WTC11 (cell line): ENCODE measurements around the gene YIF1A. TPM values are rescaled to one million over a fixed set of nuclear protein-coding genes. Genes with fewer than 3 reads are reported as not detected.

Source experiments
- ATAC-seq: fragments of 200-7000 bp; cut with Tn5 transposase; 2 replicates; pipeline ENCODE4 v1.10.0; 2021; ENCODE audit warnings: mild to moderate bottlenecking, moderate library complexity
- CTCF ChIA-PET: fragments of 300-600 bp; sonication (Branson Sonifier 250); formaldehyde crosslinking; loops from one replicate; lab custom pipeline; 2021; ENCODE audit warnings: antibody characterized with exemption; lab: Charles Lee
- POLR2A ChIA-PET: fragments of 350-600 bp; sonication (Branson Sonifier 250); formaldehyde crosslinking; loops from one replicate; lab custom pipeline; 2021; ENCODE audit warnings: antibody characterized with exemption; lab: Charles Lee
- DNase-seq: peaks from one replicate; pipeline ENCODE4 v3.0.0; 2021; ENCODE audit warnings: low spot score
- H3K27ac Mint-ChIP-seq: 2 replicates; pipeline ENCODE4 v1.8.0; 2021; ENCODE audit warnings: mixed read lengths
- H3K27me3 Mint-ChIP-seq: 2 replicates; pipeline ENCODE4 v1.8.0; 2021; ENCODE audit warnings: low read depth, mild to moderate bottlenecking, moderate library complexity, mixed read lengths
- H3K36me3 Mint-ChIP-seq: 2 replicates; pipeline ENCODE4 v1.8.0; 2021; ENCODE audit warnings: mixed read lengths
- H3K4me1 Mint-ChIP-seq: 2 replicates; pipeline ENCODE4 v1.8.0; 2022; ENCODE audit warnings: mixed read lengths
- H3K4me3 Mint-ChIP-seq: 2 replicates; pipeline ENCODE4 v1.8.0; 2021; ENCODE audit warnings: mild to moderate bottlenecking, moderate library complexity, mixed read lengths
- H3K9me3 Mint-ChIP-seq: 2 replicates; pipeline ENCODE4 v1.8.0; 2021; ENCODE audit warnings: mixed read lengths
- ATF1 ChIP-seq: sonication (generic); formaldehyde crosslinking; IDR thresholded peaks from 2 replicates; pipeline ENCODE4 v1.8.1; 2023; ENCODE audit warnings: mild to moderate bottlenecking, moderate library complexity, missing genetic modification reagents
- ATF6 ChIP-seq: sonication (generic); formaldehyde crosslinking; IDR thresholded peaks from 2 replicates; pipeline ENCODE4 v1.8.1; 2023; ENCODE audit warnings: mild to moderate bottlenecking, missing genetic modification reagents
- CDX4 ChIP-seq: fragments of 250-450 bp; sonication (Bioruptor Pico); IDR thresholded peaks from 2 replicates; pipeline ENCODE4 v1.9.0; 2021; ENCODE audit warnings: moderate library complexity, mild to moderate bottlenecking, inconsistent platforms, borderline replicate concordance
- CREM ChIP-seq: sonication (generic); formaldehyde crosslinking; IDR thresholded peaks from 2 replicates; pipeline ENCODE4 v1.8.1; 2022; ENCODE audit warnings: mild to moderate bottlenecking, missing genetic modification reagents, moderate library complexity
- E2F4 ChIP-seq: sonication (generic); formaldehyde crosslinking; IDR thresholded peaks from 2 replicates; pipeline ENCODE4 v1.8.1; 2022; ENCODE audit warnings: low read depth, mild to moderate bottlenecking, moderate library complexity, missing genetic modification reagents, borderline replicate concordance
- E2F5 ChIP-seq: sonication (generic); formaldehyde crosslinking; IDR thresholded peaks from 2 replicates; pipeline ENCODE4 v1.8.1; 2022; ENCODE audit warnings: mild to moderate bottlenecking, moderate library complexity, missing genetic modification reagents
- ESRRA ChIP-seq: sonication (generic); formaldehyde crosslinking; IDR thresholded peaks from 2 replicates; pipeline ENCODE4 v1.8.1; 2022; ENCODE audit warnings: mild to moderate bottlenecking, missing genetic modification reagents, borderline replicate concordance
- GABPB1 ChIP-seq: sonication (generic); formaldehyde crosslinking; IDR thresholded peaks from 2 replicates; pipeline ENCODE4 v1.8.1; 2023; ENCODE audit warnings: mild to moderate bottlenecking, missing genetic modification reagents
- IRF1 ChIP-seq: sonication (generic); formaldehyde crosslinking; IDR thresholded peaks from 2 replicates; pipeline ENCODE4 v1.8.0; 2023; ENCODE audit warnings: missing genetic modification reagents
- JAZF1 ChIP-seq: fragments of 250-450 bp; sonication (Bioruptor Pico); IDR thresholded peaks from 2 replicates; pipeline ENCODE4 v1.9.0; 2021; ENCODE audit warnings: moderate library complexity, mild to moderate bottlenecking, inconsistent platforms
- MLX ChIP-seq: sonication (generic); formaldehyde crosslinking; IDR thresholded peaks from 2 replicates; pipeline ENCODE4 v1.8.1; 2023; ENCODE audit warnings: mild to moderate bottlenecking, missing genetic modification reagents, moderate library complexity
- MYBL2 ChIP-seq: sonication (generic); formaldehyde crosslinking; IDR thresholded peaks from 2 replicates; pipeline ENCODE4 v1.8.1; 2023; ENCODE audit warnings: mild to moderate bottlenecking, moderate library complexity, missing genetic modification reagents
- NR1H2 ChIP-seq: sonication (generic); formaldehyde crosslinking; IDR thresholded peaks from 2 replicates; pipeline ENCODE4 v1.9.0; 2021; ENCODE audit warnings: mild to moderate bottlenecking, moderate library complexity, missing genetic modification reagents
- NR2C2 ChIP-seq: sonication (generic); formaldehyde crosslinking; IDR thresholded peaks from 2 replicates; pipeline ENCODE4 v1.8.0; 2022; ENCODE audit warnings: mild to moderate bottlenecking, missing genetic modification reagents
- NR3C1 ChIP-seq: sonication (generic); formaldehyde crosslinking; conservative IDR thresholded peaks from 2 replicates; pipeline ENCODE4 v1.8.1; 2023; ENCODE audit warnings: low read depth, mild to moderate bottlenecking, missing genetic modification reagents
- PRDM15 ChIP-seq: sonication (generic); formaldehyde crosslinking; IDR thresholded peaks from 2 replicates; pipeline ENCODE4 v1.8.0; 2022; ENCODE audit warnings: missing genetic modification reagents
- PRRX2 ChIP-seq: fragments of 250-450 bp; sonication (Bioruptor Pico); IDR thresholded peaks from 2 replicates; pipeline ENCODE4 v1.8.0; 2021; ENCODE audit warnings: mild to moderate bottlenecking
- SOX15 ChIP-seq: fragments of 250-450 bp; sonication (Bioruptor Pico); IDR thresholded peaks from 2 replicates; pipeline ENCODE4 v1.9.0; 2021; ENCODE audit warnings: mild to moderate bottlenecking
- TCF7 ChIP-seq: sonication (generic); formaldehyde crosslinking; IDR thresholded peaks from 2 replicates; pipeline ENCODE4 v1.8.0; 2022; ENCODE audit warnings: mild to moderate bottlenecking, low read depth, missing genetic modification reagents, moderate library complexity
- TP53 ChIP-seq: sonication (generic); formaldehyde crosslinking; IDR thresholded peaks from 2 replicates; pipeline ENCODE4 v1.8.1; 2023; ENCODE audit warnings: mild to moderate bottlenecking, missing genetic modification reagents
- ZNF121 ChIP-seq: sonication (generic); formaldehyde crosslinking; IDR thresholded peaks from 2 replicates; pipeline ENCODE4 v1.8.0; 2023; ENCODE audit warnings: missing genetic modification reagents
- ZNF138 ChIP-seq: sonication (generic); formaldehyde crosslinking; conservative IDR thresholded peaks from 2 replicates; pipeline ENCODE4 v1.8.1; 2022; ENCODE audit warnings: mild to moderate bottlenecking, moderate library complexity, missing genetic modification reagents
- ZNF219 ChIP-seq: sonication (generic); formaldehyde crosslinking; IDR thresholded peaks from 2 replicates; pipeline ENCODE4 v1.8.0; 2023; ENCODE audit warnings: missing genetic modification reagents, mild to moderate bottlenecking, borderline replicate concordance
- ZNF317 ChIP-seq: sonication (generic); formaldehyde crosslinking; IDR thresholded peaks from 2 replicates; pipeline ENCODE4 v1.8.1; 2023; ENCODE audit warnings: low read depth, mild to moderate bottlenecking, moderate library complexity, missing genetic modification reagents, borderline replicate concordance
- total RNA-seq: library from RNA; stranded (reverse); gene quantifications from 3 replicates; pipeline ENCODE4 v1.2.3, GENCODE V29; 2021

Gene YIF1A
- total RNA-seq, 1 experiment from 2014 or later: 86.9 TPM

- Mint-ChIP-seq H3K4me3 (no peak overlapping the region), H3K27ac (no peak overlapping the region), H3K9me3 (no peaks in the 10 kb centered on the region), H3K27me3 (no peaks in the 10 kb centered on the region), H3K36me3 (peaks cover 2% of the 10 kb centered on the region; the same call in 1 of the 2 replicates), H3K4me1 (no peaks in the 10 kb centered on the region)
- TF ChIP-seq JAZF1 (CRISPR knock-in tag) (no peak), MLX (CRISPR knock-in tag) (no peak), IRF1 (no peak), GABPB1 (CRISPR knock-in tag) (no peak), CDX4 (CRISPR knock-in tag) (no peak), TCF7 (CRISPR knock-in tag) (no peak), NR2C2 (no peak), CREM (CRISPR knock-in tag) (no peak), ZNF219 (CRISPR knock-in tag) (no peak), ESRRA (CRISPR knock-in tag) (no peak), MYBL2 (CRISPR knock-in tag) (no peak), ATF1 (CRISPR knock-in tag) (no peak), E2F4 (CRISPR knock-in tag) (no peak), NR1H2 (CRISPR knock-in tag) (no peak), ZNF121 (CRISPR knock-in tag) (no peak), E2F5 (CRISPR knock-in tag) (no peak), NR3C1 (CRISPR knock-in tag) (no peak)
- no peak for ATAC-seq
- no peak for DNase-seq
- ChIA-PET CTCF (interaction anchor here (1.0 to 3.3 kb wide), 3 partner anchors 17 to 106 kb away, joined by 3 to 30 read pairs (median 3); partner anchors contain the start of gene RAB1B), POLR2A (no interaction called here)
Observed at GRCh38 chr11:66238786-66239413, 50.0 kb downstream of the YIF1A start.

GRCh38 chr11:66237867-66238266, 51.1 kb downstream of the YIF1A start:
- Mint-ChIP-seq H3K4me3 (no peak overlapping the region), H3K9me3 (no peaks in the 10 kb centered on the region), H3K4me1 (no peaks in the 10 kb centered on the region), H3K27ac (0 out of 2 replicates have a peak overlapping the region, but pooled peaks have one; percentile 23), H3K36me3 (peaks cover 2% of the 10 kb centered on the region; the same call in 1 of the 2 replicates), H3K27me3 (no peaks in the 10 kb centered on the region)
- POLR2A ChIA-PET: no interaction called here
- CTCF ChIA-PET: interaction anchor here (0.8 to 3.3 kb wide), 5 partner anchors 8 to 107 kb away, joined by 3 to 30 read pairs (median 3); partner anchors contain the start of gene RAB1B
- no peak for DNase-seq
- peak; percentile 63 for ATAC-seq
- TF ChIP-seq ZNF138 (CRISPR knock-in tag): no peak
- no peak for TF ChIP-seq SOX15 (CRISPR knock-in tag)
- TF ChIP-seq ATF1 (CRISPR knock-in tag): no peak
- no peak for TF ChIP-seq PRDM15 (CRISPR knock-in tag)
- TF ChIP-seq ZNF317 (CRISPR knock-in tag): no peak
- no peak for TF ChIP-seq PRRX2 (CRISPR knock-in tag)
- no peak for TF ChIP-seq ATF6 (CRISPR knock-in tag)
- TF ChIP-seq TP53 (CRISPR knock-in tag): no peak
